Measurements from ENCODE around the gene SNX4.

- TF ChIP-seq CTCF (IDR thresholded peaks at IDR 0.05) (no peak), POLR2A (IDR thresholded peaks at IDR 0.05) (no peak)
These were observed 38.2 kb downstream of the SNX4 start for GRCh38 chr3:125481786-125482185.

Measured in suprapubic skin (tissue), 3 donors.